ENCODE measurements around the gene RYR1.

GRCh38 chr19:38488096-38488495 is 54.6 kb downstream of the RYR1 start:
- TF ChIP-seq CTCF (IDR thresholded peaks at IDR 0.05 in 2 of 3, conservative IDR thresholded peaks at IDR 0.05 in 1 of 3; ENCODE audit: borderline replicate concordance in 1 of 3, insufficient read depth in 1 of 3, low read depth in 2 of 3, low read length in 2 of 3) (no peak), ATF3 (IDR thresholded peaks at IDR 0.05) (no peak), POLR2A (IDR thresholded peaks at IDR 0.05; ENCODE audit: borderline replicate concordance, extremely low read depth, insufficient read depth, insufficient read length) (no peak), YY1 (IDR thresholded peaks at IDR 0.05; ENCODE audit: extremely low read depth, insufficient replicate concordance, low read depth, low read length) (no peak), EZH2 (IDR thresholded peaks at IDR 0.05) (no peak), POLR2AphosphoS5 (IDR thresholded peaks at IDR 0.05; ENCODE audit: low read depth, low read length) (no peak), RAD21 (IDR thresholded peaks at IDR 0.05; ENCODE audit: low read depth) (no peak)

Data from HCT116 (cell line).